ENCODE results near the gene SCAPER. TPM values are rescaled to one million over a fixed set of nuclear protein-coding genes. Genes with fewer than 3 reads are reported as not detected.

Gene SCAPER
- total RNA-seq, 1 experiment from 2014 or later, result 14.7 TPM

DNA sequence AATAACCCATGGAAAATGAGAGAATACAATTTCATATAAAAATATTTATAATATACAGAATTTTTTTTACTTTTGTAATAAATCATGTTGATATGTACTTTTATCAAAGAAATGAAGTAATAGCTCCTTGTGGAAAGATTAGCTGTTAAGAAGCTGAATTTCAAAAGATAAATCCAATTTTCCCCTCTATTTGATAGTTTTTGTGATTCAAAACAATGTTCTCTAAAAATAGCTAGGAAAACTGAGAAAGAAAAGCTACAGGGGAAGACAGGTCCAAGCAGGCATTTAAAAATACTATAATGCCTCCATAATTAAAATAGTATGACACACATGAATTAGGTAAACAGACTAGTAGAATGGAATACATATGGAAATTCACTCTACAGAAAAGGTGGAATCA, 44.9 kb downstream of the SCAPER start:
- ChIA-PET RAD21 (ENCODE audit: low non-redundant PET in 1 of 2, low total read pairs in 2 of 2, uncharacterized antibody in 2 of 2, unreplicated experiment in 2 of 2) (no interaction called here), CTCF (no interaction called here), POLR2A (no interaction called here)
- intact Hi-C loops (cut with micrococcal nuclease), result no loop called here
- no peaks in the 10 kb centered on the region for H3K4me1 ChIP-seq (ENCODE audit: control insufficient read depth in 1 of 2, insufficient read depth in 2 of 2, low read length in 2 of 2)
- H3K9me3 ChIP-seq (ENCODE audit: control insufficient read depth in 1 of 2, insufficient read depth in 1 of 2, low read depth in 1 of 2, low read length in 2 of 2), result no peaks in the 10 kb centered on the region
- H4K20me1 ChIP-seq (ENCODE audit: insufficient read depth), result no peaks in the 10 kb centered on the region
- no peak overlapping the region for H2AFZ ChIP-seq (ENCODE audit: low read depth, low read length, poor library complexity, severe bottlenecking)
- no peak overlapping the region for H3K4me2 ChIP-seq (ENCODE audit: low read length)
- no peaks in the 10 kb centered on the region for H3K9me2 ChIP-seq (ENCODE audit: insufficient read depth)
- no peak overlapping the region for H3K4me3 ChIP-seq (replicated peaks in 1 of 2; ENCODE audit: low read depth in 1 of 2, low read length in 2 of 2)
- H3K27me3 ChIP-seq (ENCODE audit: insufficient read depth, low read length), result no peaks in the 10 kb centered on the region
- H3K27ac ChIP-seq (ENCODE audit: low read depth, low read length), result no peak overlapping the region
- ATAC-seq (no peak), DNase-seq (ENCODE audit: low read depth, low spot score) (no peak)
- TF ChIP-seq ZFX (IDR thresholded peaks at IDR 0.05) (no peak), YY1 (IDR thresholded peaks at IDR 0.05; ENCODE audit: extremely low read depth, insufficient replicate concordance, low read depth, low read length) (no peak), SP1 (IDR thresholded peaks at IDR 0.05; ENCODE audit: low read depth) (no peak), ELF1 (IDR thresholded peaks at IDR 0.05; ENCODE audit: borderline replicate concordance, low read depth) (no peak), TCF7L2 (IDR thresholded peaks at IDR 0.05; ENCODE audit: borderline replicate concordance, extremely low read depth, insufficient read depth, insufficient read length) (no peak), SIN3A (IDR thresholded peaks at IDR 0.05; ENCODE audit: low read depth) (no peak), EZH2 (IDR thresholded peaks at IDR 0.05) (no peak), RAD21 (IDR thresholded peaks at IDR 0.05; ENCODE audit: low read depth) (no peak), EGR1 (IDR thresholded peaks at IDR 0.05; ENCODE audit: low read depth) (no peak), ZNF274 (IDR thresholded peaks at IDR 0.05; ENCODE audit: low read depth, low read length) (no peak), JUND (IDR thresholded peaks at IDR 0.05) (no peak), EZH2phosphoT487 (IDR thresholded peaks at IDR 0.05; ENCODE audit: borderline replicate concordance) (no peak), POLR2A (IDR thresholded peaks at IDR 0.05; ENCODE audit: borderline replicate concordance, extremely low read depth, insufficient read depth, insufficient read length) (no peak), SRF (IDR thresholded peaks at IDR 0.05; ENCODE audit: low read depth) (no peak), CEBPB (IDR thresholded peaks at IDR 0.05; ENCODE audit: low read depth) (no peak), FOSL1 (IDR thresholded peaks at IDR 0.05; ENCODE audit: low read depth) (no peak), POLR2AphosphoS5 (IDR thresholded peaks at IDR 0.05; ENCODE audit: low read depth, low read length) (no peak)
- TF ChIP-seq, protein P1, sequence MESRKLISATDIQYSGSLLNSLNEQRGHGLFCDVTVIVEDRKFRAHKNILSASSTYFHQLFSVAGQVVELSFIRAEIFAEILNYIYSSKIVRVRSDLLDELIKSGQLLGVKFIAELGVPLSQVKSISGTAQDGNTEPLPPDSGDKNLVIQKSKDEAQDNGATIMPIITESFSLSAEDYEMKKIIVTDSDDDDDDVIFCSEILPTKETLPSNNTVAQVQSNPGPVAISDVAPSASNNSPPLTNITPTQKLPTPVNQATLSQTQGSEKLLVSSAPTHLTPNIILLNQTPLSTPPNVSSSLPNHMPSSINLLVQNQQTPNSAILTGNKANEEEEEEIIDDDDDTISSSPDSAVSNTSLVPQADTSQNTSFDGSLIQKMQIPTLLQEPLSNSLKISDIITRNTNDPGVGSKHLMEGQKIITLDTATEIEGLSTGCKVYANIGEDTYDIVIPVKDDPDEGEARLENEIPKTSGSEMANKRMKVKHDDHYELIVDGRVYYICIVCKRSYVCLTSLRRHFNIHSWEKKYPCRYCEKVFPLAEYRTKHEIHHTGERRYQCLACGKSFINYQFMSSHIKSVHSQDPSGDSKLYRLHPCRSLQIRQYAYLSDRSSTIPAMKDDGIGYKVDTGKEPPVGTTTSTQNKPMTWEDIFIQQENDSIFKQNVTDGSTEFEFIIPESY (IDR thresholded peaks at IDR 0.05; ENCODE audit: extremely low read depth, insufficient replicate concordance, low read length), result no peak
- TF ChIP-seq, protein P2, sequence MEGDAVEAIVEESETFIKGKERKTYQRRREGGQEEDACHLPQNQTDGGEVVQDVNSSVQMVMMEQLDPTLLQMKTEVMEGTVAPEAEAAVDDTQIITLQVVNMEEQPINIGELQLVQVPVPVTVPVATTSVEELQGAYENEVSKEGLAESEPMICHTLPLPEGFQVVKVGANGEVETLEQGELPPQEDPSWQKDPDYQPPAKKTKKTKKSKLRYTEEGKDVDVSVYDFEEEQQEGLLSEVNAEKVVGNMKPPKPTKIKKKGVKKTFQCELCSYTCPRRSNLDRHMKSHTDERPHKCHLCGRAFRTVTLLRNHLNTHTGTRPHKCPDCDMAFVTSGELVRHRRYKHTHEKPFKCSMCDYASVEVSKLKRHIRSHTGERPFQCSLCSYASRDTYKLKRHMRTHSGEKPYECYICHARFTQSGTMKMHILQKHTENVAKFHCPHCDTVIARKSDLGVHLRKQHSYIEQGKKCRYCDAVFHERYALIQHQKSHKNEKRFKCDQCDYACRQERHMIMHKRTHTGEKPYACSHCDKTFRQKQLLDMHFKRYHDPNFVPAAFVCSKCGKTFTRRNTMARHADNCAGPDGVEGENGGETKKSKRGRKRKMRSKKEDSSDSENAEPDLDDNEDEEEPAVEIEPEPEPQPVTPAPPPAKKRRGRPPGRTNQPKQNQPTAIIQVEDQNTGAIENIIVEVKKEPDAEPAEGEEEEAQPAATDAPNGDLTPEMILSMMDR (IDR thresholded peaks at IDR 0.05 in 2 of 3, conservative IDR thresholded peaks at IDR 0.05 in 1 of 3; ENCODE audit: borderline replicate concordance in 1 of 3, insufficient read depth in 1 of 3, low read depth in 2 of 3, low read length in 2 of 3), result no peak
- TF ChIP-seq, protein P3, sequence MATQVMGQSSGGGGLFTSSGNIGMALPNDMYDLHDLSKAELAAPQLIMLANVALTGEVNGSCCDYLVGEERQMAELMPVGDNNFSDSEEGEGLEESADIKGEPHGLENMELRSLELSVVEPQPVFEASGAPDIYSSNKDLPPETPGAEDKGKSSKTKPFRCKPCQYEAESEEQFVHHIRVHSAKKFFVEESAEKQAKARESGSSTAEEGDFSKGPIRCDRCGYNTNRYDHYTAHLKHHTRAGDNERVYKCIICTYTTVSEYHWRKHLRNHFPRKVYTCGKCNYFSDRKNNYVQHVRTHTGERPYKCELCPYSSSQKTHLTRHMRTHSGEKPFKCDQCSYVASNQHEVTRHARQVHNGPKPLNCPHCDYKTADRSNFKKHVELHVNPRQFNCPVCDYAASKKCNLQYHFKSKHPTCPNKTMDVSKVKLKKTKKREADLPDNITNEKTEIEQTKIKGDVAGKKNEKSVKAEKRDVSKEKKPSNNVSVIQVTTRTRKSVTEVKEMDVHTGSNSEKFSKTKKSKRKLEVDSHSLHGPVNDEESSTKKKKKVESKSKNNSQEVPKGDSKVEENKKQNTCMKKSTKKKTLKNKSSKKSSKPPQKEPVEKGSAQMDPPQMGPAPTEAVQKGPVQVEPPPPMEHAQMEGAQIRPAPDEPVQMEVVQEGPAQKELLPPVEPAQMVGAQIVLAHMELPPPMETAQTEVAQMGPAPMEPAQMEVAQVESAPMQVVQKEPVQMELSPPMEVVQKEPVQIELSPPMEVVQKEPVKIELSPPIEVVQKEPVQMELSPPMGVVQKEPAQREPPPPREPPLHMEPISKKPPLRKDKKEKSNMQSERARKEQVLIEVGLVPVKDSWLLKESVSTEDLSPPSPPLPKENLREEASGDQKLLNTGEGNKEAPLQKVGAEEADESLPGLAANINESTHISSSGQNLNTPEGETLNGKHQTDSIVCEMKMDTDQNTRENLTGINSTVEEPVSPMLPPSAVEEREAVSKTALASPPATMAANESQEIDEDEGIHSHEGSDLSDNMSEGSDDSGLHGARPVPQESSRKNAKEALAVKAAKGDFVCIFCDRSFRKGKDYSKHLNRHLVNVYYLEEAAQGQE (IDR thresholded peaks at IDR 0.05; ENCODE audit: low read depth), result no peak
- H3K9ac ChIP-seq (ENCODE audit: low read length), result no peak overlapping the region
- H3K79me2 ChIP-seq (ENCODE audit: insufficient read depth, low read length), result no peaks in the 10 kb centered on the region
- BruUV-seq (replicated peaks), result no TSS peak
- H3K36me3 ChIP-seq (ENCODE audit: control insufficient read depth in 1 of 2, insufficient read depth in 2 of 2, low read length in 2 of 2), result no peaks in the 10 kb centered on the region

Measured in HCT116 (cell line).